Stomach (tissue), 4 donors: ENCODE results near the gene NLRC3.

Experiments
- CTCF ChIP-seq, 7 experiments: fragments of 450-650 bp in 4 of 7; fragments of 200-600 bp in 3 of 7; sonication (generic) in 3 of 7; IDR thresholded peaks; one replicate each; pipeline ENCODE4 v1.5.1; 2016 to 2019; ENCODE audit warnings: antibody characterized with exemption in 7 of 7, control low read depth in 2 of 7, mild to moderate bottlenecking in 1 of 7
- EP300 ChIP-seq: sonication (generic); formaldehyde crosslinking; IDR thresholded peaks from one replicate; pipeline ENCODE4 v1.6.1; 2017; ENCODE audit warnings: antibody characterized with exemption
- POLR2A ChIP-seq, 4 donors: fragments of 450-650 bp; IDR thresholded peaks; one replicate each; pipeline ENCODE4 v1.6.1; 2016; ENCODE audit warnings: antibody characterized with exemption in 4 of 4, control low read depth in 2 of 4, mild to moderate bottlenecking in 1 of 4, moderate library complexity in 1 of 4

DNA sequence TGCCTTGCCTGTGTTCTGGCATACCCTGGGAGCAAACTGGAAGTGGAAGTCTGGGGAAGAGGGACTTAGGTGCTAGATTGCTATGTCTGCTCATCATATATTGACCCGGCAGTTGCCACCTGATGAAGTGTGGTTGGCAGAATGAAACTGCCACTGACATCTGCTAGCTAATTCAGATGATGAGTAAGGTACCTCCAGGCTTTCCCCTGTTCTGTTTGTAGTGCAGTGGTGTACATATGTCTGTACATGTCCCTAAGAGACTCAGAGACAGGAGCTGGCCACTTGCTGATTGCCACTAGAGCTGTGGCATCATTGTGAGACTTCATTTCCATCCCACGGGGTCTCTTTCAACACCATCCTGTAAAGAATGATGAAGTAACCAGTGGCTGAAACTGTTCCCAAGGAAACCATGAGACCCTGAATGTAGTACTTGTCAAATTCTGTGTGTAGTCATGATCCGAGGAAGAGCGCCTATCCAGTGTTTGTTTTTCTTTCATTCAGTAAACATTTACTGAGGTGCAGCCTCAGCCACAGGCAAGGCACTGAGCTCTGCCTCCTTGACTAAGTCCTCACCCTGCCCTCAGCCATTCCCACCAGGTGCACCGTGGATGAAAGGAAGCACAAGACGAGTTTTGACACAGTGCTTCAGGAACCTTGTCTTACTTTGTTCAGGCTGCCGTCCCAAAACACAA, 63.2 kb downstream of the NLRC3 start:
- TF ChIP-seq CTCF (IDR thresholded peaks at IDR 0.05) (no peak), EP300 (no peak), POLR2A (IDR thresholded peaks at IDR 0.05) (no peak)
